GM12874 (cell line): ENCODE results near the gene DPYD.

Source experiments
- CTCF ChIP-seq: IDR thresholded peaks from 2 replicates; pipeline ENCODE4 v1.5.1; 2011; ENCODE audit warnings: low read depth, mild to moderate bottlenecking, control low read depth, low read length, moderate library complexity; ENCODE audit not compliant: insufficient read depth

DPYD gene

GRCh38 chr1:97139512-97139911, 781.3 kb downstream of the DPYD start:
- TF ChIP-seq CTCF = no peak

GRCh38 chr1:97138515-97139032, 782.3 kb downstream of the DPYD start:
- TF ChIP-seq CTCF = no peak

- TF ChIP-seq CTCF = peak; percentile 66; the same call in 1 of the 2 replicates
Observed at GRCh38 chr1:97137862-97138514, 782.8 kb downstream of the DPYD start.

GRCh38 chr1:97136996-97137395, 783.8 kb downstream of the DPYD start:
- no peak for TF ChIP-seq CTCF

GRCh38 chr1:97135972-97136371, 784.9 kb downstream of the DPYD start:
- TF ChIP-seq CTCF = no peak

- no peak for TF ChIP-seq CTCF
Observed at GRCh38 chr1:97128426-97128825, 792.4 kb downstream of the DPYD start.

- no peak for TF ChIP-seq CTCF
Observed at GRCh38 chr1:97123717-97124431, 797.0 kb downstream of the DPYD start.
